Measurements from ENCODE around the gene DSC2. TPM values are rescaled to one million over a fixed set of nuclear protein-coding genes. Genes with fewer than 3 reads are reported as not detected.
"Not testable (repeated sequence)": the region's sequence is repeated elsewhere in the genome, so short reads cannot be mapped to it uniquely, and the experiment has no call there.

The DSC2 gene
- total RNA-seq = 0.27 TPM

DNA sequence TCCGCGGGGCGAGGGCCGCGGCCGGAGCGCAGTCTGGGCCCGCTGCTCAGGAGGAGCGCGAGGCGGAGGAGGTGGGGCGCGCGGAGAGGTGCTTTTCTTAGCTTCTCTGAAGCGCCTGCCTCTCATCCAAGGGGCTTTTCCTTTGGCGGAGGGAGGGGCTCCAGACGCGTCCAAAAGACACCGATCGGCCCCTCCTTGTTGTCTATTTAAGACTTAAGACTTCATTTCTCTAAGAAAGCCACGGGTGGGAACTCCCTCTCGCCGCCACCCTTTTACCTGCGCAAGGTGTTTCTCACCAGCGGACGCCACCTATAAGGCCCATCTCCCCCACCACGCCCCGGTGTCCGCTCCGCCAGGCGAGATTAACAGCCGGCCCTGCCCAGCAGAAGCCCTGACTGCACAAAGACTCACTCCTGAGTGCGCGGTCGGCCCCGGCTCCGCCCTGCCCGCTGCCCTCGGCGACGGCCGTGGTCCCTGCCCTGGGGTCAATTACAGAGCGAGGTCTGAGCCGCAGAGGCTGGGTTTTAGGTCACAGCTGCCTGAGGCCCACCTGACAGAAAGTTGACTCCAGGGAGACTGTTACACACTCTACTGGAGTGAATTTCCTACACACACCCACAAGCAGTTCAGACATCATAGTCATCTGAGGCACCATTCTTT lies at the start of gene DSC2:
TSS of gene DSC2 (minus strand) at position 397 of the 660 bp plus-strand sequence. CDS start 450 bp downstream, outside the sequence.
- DNase-seq (ENCODE audit: low read depth in 2 of 3, low spot score in 2 of 3) = peak in 1 of 3 donors; percentile 8

DNA sequence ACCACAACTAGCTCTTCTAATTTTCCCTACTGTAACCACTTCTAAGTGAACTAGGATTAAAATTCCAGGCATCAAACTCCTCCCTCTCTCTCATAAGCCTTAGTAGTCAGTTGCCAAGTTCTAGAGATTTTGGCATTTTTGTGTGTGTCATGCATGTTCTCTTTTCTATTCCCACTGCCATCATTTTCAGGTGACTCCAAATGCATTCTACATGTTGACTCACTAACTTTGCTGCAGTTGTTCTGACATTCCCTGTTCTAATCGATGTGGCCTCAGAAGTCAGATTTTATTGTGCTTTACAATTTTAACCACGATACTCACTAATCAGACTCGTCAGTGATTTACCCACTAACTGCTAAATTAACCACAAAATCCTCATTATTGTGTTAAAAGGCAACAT lies 47.1 kb upstream of the DSC2 start:
- DNase-seq (ENCODE audit: low read depth in 2 of 3, low spot score in 2 of 3) = no peak

DNA sequence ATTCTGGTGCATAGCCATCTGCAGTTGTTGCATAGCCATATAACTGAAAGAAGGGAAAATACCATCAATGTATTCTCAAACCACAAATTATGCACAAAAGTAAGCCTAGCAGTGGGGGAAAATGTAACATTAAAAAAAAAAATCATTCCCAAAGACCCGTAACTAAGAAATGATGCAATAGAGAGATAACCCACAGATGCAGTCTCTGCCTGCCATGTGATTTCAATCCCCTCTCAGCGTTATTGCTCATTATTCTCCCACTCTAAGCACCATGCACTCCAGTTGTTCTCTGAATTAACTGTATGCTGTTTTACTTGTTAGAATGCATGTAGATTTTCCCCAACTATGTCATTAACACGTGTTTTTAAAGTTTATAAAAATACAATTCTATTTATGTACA lies 46.4 kb upstream of the DSC2 start:
- no peak for DNase-seq (ENCODE audit: low read depth in 2 of 3, low spot score in 2 of 3)

DNA sequence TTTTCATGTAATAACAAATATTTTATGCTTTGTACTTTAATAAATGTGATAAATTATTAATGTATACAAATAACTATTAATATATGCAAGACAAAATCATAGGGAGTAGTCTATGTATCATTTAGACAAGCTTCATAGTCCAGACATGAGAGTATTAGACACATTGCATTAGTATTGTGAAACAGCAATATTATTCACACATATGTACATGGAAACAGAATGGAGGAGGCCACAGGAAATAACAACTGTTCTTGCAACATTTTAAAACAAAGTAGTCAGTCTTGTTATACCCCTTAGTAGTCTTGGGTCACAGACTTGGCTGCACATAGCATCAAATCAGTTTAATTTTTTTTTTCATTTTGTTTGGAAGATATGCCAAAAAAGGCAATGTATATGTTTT lies 44.6 kb upstream of the DSC2 start:
- no peak for DNase-seq (ENCODE audit: low read depth in 2 of 3, low spot score in 2 of 3)

DNA sequence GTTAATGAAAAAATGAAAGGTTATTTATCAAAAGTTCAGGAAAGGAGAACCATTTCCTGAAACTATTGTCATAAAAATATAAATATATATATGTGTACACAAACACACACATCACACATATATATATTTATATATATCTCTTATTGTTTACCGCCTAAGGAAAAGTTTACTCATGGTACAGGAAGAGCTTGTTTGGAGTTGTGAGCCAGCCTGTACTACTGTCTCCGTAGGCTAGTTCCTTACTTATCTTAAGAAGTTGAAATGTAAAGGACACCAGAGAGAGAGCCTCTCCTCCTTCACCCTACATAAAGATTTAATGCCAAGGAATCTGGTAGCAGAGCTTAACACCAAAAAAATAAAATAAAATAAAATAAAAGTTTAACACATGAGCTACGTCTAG lies 40.8 kb upstream of the DSC2 start:
- DNase-seq (ENCODE audit: low read depth in 2 of 3, low spot score in 2 of 3) = no peak

DNA sequence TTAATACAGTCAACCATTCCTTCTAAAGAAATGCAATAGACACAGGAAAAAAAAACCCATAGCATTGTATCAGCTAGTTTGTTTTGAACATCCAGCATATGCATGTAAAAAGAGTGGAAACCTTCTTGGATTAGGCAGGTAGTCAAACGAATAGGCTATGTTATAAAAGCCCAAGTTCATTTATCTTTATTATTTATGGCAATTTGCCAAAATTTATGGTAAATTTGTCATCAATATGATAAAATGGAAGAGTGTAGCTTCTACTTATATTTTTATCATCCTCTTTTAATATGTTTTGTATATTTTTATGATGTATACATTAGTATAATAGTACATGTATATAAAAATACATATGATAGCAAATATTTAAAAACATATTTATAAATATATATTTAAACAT lies 36.5 kb upstream of the DSC2 start:
- DNase-seq (ENCODE audit: low read depth in 2 of 3, low spot score in 2 of 3) = no peak

DNA sequence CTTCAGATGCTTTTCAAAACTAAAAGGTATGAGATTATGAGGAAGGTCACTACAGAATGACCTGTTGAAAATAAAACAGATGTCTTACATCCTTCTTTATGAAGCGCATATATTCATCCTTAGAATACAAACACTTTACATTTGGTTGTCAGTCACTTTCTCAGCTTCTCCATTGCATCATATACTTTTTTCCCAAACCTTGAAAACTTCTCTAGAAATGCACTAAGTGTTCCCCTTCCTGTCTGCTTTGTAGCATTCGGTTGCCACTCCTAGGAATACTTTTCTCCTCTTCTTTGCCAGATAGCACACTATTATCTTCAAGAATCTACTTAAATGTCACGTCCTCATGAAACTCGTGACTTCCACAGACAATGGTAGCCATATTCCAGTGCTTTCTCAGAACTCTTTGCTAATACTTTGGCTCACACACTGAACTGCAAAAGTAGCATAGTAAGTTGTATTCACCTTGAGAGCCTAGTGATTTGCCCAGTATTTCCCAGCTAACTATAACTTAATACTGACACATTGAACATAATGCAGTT lies 32.8 kb upstream of the DSC2 start:
- DNase-seq (ENCODE audit: low read depth in 2 of 3, low spot score in 2 of 3) = no peak

DNA sequence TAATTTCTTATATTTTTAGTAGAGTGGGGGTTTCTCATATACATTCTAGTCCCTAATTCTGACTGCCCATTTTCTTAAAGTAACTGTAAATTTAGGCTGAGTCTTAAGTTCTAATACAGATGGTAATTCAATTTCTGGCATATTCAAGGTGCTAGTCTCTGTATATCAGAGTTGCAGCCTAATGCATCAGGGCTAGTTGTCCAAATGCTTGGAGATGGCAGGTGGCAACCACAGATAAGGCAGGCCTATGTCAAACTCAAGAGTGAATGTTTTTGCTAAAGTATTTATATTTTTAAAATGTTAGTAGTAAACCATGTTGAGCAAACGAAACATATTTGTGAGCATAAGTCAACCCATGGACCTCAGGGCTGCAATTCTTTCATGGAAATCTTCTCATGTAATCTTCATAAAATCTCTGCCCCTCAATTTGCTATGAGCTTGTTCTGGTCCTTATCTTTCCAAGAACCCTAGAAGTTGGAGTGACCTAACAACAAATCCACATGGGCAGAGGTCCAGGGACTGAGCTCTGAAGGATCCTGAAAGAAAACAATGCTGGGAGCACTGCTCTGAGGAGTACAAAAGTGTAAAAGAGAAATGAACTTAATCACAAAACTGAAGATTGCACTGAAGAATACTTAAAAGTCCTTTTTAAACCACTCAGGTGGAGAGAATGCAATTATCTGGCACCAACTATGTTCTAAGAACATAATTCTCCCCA lies 27.3 kb upstream of the DSC2 start:
- DNase-seq (ENCODE audit: low read depth in 2 of 3, low spot score in 2 of 3) = no peak

DNA sequence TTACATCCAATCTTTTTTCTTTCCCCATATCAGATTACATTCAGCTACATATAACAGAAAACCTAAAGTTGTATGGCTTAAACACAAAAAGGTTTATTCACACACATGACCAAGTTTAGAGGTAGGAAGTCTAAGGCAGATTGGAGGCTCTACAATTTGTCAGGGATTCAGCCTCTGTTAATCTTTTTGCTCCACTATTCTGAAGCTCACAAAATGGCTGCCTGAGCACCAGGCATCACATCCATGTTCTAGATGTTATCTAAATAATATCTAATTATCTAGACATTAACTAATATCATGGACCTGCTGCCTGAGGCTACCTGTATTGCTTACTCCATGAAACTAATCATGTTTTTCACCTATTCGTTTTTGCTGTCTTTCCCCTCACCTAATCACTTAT lies 23.7 kb upstream of the DSC2 start:
- DNase-seq (ENCODE audit: low read depth in 2 of 3, low spot score in 2 of 3) = no peak

DNA sequence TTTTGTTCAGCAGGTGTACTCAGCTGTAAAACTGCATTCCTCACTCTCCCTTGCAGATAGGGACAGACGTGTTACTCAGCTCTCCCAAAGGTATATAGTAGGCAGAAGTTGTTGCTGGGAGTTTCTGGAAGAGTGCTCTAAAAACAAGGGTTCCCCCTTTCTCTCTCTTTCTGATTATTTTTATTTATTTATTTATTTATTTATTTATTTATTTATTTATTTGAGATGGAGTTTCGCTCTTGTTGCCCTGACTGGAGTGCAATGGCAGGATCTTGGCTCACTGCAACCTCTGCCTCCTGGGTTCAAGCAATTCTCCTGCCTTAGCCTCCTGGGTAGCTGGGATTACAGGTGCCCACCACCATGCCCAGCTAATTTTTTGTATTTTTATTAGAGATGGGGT lies 20.9 kb upstream of the DSC2 start:
- DNase-seq (ENCODE audit: low read depth in 2 of 3, low spot score in 2 of 3) = not testable (repeated sequence)

DNA sequence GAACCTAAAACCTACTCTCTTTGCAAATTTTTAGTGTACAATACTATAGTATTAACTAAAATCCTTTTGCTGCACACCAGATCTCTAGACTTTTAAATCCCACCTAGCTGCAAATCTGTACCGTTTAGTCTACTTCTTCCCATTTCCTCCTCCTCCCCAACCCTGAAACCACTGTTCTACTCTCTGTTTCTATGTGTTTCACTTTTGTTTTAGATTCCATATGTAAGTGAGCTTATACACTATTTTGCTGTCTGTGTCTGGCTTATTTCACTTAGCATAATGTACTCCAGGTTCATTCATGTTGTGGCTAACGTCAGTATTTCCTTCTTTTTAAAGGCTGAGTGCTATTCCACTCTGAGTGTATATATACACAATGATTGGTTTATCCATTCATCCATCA lies 18.4 kb upstream of the DSC2 start:
- no peak for DNase-seq (ENCODE audit: low read depth in 2 of 3, low spot score in 2 of 3)

DNA sequence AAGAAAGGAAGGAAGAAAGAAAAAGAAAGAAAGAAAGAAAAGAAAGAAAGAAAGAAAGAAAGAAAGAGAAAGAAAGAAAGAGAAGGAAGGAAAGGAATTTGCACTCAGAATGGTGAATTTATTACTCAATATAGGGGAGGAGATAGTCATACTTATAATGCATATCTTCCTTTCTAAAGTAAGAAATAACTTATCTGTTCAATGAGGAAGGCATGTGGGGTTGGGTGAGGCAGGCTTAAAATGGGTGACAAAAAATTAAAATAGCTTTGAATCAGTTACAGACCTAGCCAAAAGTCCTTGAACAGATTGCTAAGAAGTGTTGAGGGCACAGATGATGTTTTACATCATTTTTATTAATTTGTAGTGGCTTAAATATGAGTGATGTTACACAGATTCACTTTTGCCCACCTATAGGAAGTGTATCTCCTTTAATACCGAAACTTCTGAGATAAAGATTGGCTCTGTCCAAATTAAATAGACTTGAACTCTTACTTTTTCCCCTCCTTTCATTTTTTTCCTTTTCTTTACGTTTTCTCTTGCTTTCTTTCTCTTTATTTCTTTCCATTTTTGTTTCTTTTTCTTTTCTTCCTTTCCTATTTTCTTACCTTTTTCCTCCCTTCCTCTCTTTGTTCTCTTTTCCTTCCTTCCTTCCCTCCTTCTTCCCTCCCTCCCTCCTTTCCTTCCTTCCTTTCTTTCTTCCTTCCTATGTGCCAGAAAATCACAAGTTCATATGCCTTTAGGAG lies 14.8 kb upstream of the DSC2 start:
- no peak for DNase-seq (ENCODE audit: low read depth in 2 of 3, low spot score in 2 of 3)

DNA sequence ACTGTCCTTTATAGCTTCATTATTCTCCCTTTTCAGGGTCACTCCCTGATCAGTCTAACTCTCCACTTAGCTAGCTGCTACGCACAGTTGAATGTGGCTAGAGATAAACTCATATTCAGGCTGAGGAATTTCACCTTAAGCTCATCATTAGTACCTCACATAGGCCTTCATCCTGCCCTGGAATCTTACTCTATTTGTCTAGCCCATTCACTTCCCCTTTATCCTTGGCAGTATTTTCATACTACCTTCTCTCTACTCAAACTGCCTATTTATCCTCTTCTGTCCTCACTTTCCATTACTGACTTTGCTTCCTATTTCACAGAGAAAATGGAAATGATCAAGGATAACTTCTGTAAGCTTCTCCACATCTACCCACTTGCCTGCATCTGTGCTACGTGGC lies 10.6 kb upstream of the DSC2 start:
- DNase-seq (ENCODE audit: low read depth in 2 of 3, low spot score in 2 of 3) = no peak

DNA sequence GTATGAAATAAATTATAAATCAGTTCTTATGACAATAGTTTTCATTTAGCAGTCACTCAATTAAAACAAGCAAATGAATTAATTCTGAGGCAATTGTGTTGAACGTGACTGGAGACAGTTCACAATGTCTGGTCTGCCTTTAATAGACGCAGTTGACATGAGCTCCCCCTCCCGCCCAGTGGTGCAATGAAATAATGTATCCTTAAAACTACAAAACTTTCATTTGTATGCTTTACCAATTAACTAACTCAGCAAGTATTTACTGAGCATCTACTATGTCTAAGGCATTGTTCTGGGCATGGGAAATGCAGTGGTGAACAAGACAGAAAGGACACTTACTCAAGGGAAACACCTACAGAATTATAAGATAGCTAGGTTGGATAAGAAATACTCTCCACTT lies 3.5 kb upstream of the DSC2 start:
- no peak for DNase-seq (ENCODE audit: low read depth in 2 of 3, low spot score in 2 of 3)

DNA sequence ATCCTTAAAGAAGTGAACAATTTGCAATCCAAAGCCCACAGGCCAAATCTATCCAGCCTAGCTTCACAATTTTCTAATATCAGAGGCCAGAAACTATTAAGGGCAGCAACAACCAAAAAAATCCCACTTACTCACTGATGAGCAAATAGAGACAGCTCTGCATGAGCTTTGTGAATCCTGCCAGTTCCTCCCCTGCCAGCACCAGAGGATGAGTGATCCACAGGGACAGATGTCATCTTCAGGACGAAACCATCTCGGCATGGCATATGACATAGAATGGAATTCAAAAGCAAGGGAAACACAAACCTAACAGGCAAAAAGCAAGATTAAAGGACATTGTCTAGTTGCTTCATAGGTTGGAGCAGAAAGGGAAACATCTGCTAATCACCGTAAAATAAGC lies 2.2 kb upstream of the DSC2 start:
- no peak for DNase-seq (ENCODE audit: low read depth in 2 of 3, low spot score in 2 of 3)

DNA sequence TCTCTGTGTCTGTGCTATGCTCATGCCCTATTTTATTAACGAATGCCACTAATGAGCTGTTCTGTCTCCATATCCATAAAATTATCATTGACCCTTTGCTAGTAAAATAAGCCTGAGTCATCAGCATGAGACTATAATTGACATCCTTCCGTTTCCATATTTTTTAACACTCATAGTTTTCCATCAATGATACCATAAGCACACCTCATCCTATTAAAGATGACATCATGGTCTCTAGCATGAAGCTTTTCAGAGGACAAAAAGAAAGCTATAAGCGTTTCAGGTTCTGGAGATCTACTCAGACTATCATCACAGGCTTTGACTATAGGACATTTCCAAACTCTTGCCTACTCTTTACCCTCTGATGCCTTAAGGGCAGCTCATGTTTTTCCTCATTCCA lies 1.2 kb upstream of the DSC2 start:
- DNase-seq (ENCODE audit: low read depth in 2 of 3, low spot score in 2 of 3) = no peak

DNA sequence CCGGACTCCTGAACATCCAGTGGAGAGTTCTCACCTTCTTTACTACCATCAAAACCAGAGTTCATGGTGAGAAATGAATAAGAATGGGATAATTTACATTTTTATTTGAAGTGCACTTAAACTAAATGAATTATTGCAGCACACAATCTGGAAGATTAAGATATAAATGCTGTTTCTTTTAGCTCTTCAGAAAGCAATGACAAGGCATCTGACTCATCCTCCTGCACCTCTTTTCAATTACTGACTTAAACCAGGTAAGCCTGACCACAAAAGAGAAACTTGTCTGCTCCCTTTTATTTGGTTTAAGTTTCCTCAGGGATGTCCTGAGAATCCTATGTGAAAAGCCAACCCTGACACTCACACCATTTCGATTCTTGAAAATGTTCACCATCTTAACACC lies 720 bp upstream of the DSC2 start:
- DNase-seq (ENCODE audit: low read depth in 2 of 3, low spot score in 2 of 3) = no peak

DNA sequence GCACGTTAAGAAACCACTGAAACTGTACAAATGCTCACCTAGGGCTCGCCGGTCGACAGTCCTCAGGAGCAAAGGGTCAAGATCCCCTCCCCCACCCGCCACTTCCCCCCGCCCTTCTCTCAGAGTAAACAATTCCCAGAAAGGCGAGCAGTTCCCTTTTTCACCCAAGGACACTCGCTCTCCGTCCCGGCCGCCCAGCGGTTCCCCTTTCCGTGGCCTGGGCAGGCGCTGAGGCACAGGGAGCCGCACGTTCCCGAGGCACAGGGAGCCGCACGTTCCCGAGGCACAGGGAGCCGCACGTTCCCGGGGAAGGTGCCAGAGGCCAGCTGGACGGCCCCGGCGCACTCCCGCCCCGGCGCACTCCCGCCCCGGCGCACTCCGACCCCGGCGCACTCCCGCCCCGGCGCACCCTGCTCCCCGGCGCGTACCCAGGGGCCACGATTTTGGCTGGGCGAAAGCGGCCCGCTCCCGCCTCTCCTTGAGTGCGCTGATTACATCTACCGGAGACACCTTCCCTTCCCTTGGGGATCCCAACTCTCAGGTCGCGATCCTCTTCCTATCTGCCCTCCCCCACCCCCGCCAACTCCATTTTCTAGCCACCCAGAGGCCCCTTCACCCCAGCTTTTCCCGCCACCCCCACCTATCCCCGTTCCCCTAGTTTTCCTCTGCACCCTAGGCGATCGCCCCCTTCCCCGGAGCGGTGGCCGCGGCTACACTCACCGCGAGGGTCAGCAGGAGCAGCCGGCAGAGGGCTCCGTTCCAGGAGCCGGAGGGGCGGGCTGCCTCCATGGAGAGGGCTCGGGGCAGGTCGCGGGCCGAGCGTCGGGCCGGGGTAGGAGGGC lies 817 bp downstream of the DSC2 start:
- peak in 1 of 3 donors; percentile 32 for DNase-seq (ENCODE audit: low read depth in 2 of 3, low spot score in 2 of 3)

DNA sequence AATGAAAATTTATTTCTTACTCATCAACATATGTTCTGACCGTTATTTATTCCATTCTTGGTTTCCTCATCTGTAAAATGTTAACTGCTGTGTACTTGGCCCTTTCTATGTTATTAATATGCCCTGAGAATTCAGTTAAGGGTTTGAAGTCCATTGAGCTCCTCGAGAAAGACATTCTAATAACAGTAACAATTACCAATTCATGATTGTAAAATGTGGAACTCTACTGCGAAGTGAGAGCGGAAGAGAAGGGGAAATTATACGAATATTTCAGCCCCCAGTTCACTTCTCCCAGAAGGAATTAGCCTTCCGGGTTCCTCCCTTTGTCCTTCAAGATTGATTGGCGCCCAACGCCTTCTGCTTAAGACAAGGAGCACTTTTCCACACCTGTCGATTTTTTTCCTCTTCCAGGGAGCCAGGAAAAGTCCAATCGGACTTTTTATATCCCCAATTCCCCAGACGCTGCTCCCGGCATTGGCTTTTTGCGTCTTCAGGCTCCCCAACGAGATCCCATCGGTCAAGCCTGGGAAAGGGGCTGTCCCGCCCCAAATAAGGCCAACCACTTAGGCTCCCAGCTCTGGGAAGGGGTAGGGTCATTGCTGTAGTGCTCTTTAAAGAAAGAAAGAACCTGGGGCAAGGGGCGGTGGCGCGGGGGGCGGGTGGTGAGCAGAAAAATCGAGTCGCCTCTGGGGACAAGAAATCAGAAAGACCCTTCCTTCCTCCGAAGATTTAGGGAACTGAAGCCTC lies 1.6 kb downstream of the DSC2 start:
- DNase-seq (ENCODE audit: low read depth in 2 of 3, low spot score in 2 of 3) = no peak

Data from hematopoietic multipotent progenitor cell (in vitro differentiated cells).